Dermis blood vessel endothelial cell (primary cell): ENCODE measurements around the gene EXOSC7. TPM values are rescaled to one million over a fixed set of nuclear protein-coding genes. Genes with fewer than 3 reads are reported as not detected.
"Not testable (repeated sequence)": the region's sequence is repeated elsewhere in the genome, so short reads cannot be mapped to it uniquely, and the experiment has no call there.

ENCODE experiments used
- DNase-seq: peaks from one replicate; pipeline ENCODE4 v3.0.0; 2010
- total RNA-seq: library from RNA; depleted of rRNA; stranded (reverse); fragments of >200 nt; gene quantifications from 2 replicates; pipeline ENCODE4 v1.2.3, GENCODE V29; 2014

Gene EXOSC7
- total RNA-seq: 39.1 and 50.4 TPM in 2 replicates

DNA sequence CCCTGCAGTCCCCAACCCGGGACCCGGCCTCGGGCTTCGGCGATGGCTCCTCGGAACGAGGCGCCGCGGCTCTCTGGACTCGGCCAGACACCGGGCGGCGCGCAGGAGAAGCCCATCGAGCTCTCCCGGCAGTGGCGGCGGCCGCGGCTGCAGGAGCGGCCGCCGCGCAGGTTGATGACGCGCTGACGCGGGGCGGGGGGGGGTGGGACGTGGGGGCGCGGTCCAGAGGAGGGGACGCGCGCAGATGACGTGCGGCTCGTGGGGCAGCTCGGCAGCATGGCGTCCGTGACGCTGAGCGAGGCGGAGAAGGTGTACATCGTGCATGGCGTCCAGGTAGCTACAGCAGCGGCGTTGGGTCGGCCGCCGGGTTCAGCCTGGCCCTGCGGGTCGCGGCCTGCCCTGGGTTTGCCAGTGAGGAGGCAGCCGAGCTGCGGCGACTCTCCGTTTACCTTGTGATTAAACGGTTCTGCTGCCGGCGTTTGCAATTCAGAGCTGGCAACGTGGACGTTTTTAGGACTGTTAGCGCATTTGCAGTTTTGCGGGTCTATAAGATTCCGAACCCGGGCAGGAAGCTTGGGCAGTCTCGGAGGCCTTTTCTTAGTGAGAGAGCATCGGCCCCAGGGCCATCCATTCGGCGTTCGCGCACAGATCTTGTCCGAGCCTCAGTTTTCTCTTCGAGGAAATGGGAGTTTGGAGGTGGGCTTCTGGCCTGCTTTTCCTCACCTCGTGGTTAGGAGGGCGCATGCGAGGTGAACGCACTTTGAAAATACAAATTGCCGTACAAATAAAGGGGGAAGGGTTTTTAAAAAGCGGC, at the start of gene EXOSC7, which contains the start of gene ZDHHC3:
EXOSC7 (plus strand) TSS at position 243 of the 814 bp plus-strand sequence; CDS start at position 277, 34 bp downstream.
ZDHHC3 (minus strand) TSS at position 173 of the 814 bp plus-strand sequence. CDS start 16,738 bp downstream, outside the sequence.
- DNase-seq: peak; percentile 94

- DNase-seq: no peak
These were observed 49.1 kb upstream of the EXOSC7 start for GRCh38 chr3:44926921-44927320.

GRCh38 chr3:44927371-44927770, 48.7 kb upstream of the EXOSC7 start:
- no peak for DNase-seq

DNA sequence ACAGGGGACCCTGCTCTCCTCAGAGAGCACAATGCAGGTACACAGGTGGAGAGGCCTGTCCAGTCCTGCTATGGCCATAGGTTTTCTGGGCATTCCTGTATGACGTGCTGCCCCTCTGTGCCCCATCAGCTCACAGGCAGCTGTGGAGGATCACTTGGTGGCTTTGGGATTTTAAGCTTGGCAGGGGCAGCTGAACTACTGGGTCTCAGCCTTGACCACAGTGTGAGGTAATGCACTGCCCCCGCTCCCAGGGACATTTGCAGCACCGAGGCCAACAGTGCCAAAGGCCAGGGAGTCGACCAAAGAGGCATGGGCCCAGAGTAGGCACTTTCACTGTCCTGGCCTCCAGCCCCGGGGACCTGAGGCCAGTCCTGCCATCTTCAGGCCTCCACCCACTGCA, 46.3 kb upstream of the EXOSC7 start:
- DNase-seq: no peak

DNA sequence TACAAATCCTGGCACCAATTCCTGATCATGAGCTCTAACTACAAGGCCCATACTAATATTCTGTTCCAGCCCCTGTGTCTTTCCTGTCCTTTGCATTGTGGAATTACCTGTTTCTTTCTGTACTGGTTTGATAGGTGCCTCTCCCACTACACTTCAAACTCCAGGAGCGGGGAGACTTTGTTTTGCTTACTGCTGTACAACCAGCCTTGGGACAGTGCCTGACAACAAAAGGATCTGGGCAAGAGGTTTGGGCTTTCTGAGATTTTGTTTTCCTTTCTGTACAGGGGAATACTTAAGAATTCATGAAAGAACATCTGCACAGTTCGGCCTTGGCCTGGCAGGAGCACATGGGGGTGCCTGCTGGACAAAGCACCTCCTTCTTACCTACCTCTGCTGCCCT, 45.1 kb upstream of the EXOSC7 start:
- no peak for DNase-seq

DNA sequence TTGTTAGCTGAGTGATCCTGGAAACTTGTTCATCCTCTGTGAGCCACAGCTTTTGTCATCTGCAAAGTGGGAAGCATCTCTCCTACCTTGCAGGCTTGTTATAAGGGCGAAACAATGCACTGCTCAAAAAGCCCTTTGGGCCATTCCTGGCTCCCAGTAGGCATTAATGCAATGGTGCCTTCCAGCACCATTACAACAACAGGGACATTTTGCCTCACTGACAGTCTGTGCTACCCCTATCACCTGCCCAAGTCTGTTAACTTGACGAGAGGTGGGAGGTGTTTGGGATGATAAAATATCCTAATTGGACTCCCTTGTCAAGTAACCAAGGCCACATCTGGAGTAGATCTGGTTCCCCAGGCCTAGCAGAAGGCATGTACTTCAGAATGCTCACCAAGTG, 44.3 kb upstream of the EXOSC7 start:
- no peak for DNase-seq

- DNase-seq: peak; percentile 32
These were observed 43.8 kb upstream of the EXOSC7 start for GRCh38 chr3:44932271-44932670.

GRCh38 chr3:44932986-44933944, 42.8 kb upstream of the EXOSC7 start:
- peak; percentile 63 for DNase-seq

GRCh38 chr3:44939581-44940036, 36.4 kb upstream of the EXOSC7 start:
- peak; percentile 40 for DNase-seq

DNA sequence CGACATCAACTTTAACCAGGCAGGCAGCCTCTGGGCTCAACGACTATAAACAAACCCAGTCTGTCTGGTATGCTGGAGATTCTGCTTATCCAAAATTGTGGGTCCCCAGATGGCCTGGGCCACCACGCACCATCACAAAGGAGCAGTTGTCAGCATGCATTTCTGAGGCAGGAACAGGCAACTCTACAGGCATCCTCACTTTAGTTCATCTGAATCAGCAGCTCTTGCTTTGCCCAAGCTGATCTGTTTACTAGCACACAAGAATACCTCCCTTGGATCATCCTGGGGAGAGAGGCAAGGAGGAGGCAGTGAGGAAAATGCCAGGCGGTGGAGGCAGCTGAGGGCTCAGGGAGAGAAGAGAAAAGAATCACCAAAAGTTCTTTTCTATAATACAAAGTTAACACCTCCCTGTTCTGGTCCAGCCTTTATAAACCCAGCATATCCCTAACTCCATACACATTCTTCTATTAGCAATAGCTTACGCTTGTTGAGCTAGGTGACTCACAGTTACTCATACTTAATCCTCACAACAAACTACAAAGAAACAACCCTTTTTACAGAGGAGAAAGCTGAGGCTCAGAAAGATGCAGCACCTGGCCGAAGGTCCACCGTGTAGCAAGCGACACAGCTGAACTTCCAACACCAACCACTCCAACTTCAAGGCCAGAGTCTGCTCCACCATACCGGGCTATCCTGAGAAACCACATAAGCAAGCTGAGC, 33.7 kb upstream of the EXOSC7 start:
- DNase-seq: no peak

DNA sequence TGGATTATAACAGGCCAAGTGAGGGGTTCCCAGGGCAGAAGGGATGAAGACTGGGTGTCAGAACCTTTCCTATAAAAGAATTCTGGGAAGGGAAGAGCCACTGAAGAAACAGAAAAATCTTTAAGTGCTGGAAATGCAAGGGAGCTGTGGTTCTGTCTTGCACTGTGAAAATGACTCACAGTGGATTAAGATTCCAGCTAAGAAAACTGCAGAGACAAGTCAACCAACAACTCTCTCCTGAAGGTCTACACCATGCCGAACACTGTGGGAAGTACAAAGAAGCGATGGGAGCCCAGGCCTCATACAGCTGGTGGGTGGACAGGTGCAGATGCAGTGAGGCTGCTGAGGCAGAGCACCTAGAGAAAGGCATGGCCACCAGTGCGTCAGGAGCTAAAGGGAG, 27.8 kb upstream of the EXOSC7 start:
- DNase-seq: no peak

- DNase-seq: not testable (repeated sequence)
These were observed 26.3 kb upstream of the EXOSC7 start for GRCh38 chr3:44949770-44950169.

- no peak for DNase-seq
These were observed 25.7 kb upstream of the EXOSC7 start for GRCh38 chr3:44950275-44950734.

GRCh38 chr3:44952689-44953088, 23.4 kb upstream of the EXOSC7 start:
- DNase-seq: no peak

- DNase-seq: no peak
These were observed 21.7 kb upstream of the EXOSC7 start for GRCh38 chr3:44954304-44954703.

DNA sequence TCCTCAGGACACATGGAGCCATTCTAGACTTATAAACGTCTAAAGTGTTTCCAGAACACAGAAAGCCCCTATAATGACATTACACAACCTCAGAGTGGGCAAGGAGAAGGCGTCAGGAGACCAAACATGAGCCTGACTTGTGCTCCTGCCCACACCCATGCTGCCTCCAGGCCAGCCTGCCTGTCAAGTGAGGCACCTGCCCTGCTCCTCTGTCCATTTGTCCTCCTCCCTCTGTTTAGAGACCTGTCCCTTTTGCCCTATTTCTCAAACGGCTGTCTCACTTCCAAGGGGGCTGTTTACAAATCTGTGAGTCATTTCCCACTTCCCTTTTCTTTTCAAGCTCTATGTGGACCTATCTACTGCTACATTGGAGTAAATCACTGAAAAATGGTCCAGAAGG, 21.1 kb upstream of the EXOSC7 start:
- peak; percentile 73 for DNase-seq

DNA sequence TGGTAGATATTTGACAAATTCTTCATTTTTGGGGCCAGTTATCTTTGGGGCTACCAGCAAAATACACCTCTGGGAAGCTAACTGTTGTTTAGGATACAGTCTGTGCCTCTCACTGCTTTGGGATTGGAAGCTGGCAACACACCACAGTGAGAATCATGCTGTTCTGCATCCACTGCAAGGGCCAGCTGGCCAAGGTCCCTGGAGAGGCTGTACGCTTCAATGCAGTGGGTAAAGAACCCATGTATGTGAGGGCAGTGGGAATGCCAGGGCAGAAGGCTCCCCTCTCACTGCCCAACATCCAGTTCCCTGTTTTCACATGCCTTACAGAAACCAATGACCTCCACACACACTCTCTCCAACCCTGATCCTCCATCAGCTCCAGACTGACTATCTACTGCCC, 20.1 kb upstream of the EXOSC7 start:
- no peak for DNase-seq

GRCh38 chr3:44957986-44958385, 18.1 kb upstream of the EXOSC7 start:
- DNase-seq: no peak

- DNase-seq: no peak
These were observed 17.7 kb upstream of the EXOSC7 start for GRCh38 chr3:44958386-44958785.

DNA sequence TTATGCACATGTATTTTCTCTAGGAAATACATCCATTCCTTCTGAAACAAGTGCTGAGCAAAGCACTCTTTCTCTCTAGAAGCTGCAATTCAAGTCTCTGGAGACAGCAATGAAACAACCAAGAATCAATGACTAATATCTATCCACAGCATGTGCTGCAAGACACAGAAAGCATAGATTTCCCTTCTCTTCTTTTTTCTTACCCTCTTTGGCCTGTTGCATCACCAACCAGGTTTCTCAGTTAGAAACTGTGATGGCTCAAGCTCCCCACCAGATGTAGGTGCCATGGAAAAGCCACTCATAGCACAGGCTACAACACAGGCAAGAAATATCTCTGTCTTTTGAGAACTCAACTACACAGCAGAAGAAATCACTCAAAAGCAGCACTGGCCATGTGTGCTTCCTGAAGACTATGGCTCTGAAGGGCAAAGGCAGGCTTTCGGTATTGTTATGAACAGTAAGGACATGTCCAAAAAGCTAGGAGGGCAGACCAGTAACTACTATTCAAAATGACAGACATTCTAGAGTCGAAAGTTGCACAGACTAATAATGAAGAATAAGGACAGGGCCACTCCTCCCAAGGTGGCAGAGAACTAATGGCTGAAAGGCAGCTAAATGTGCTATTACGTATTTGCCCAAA, 15.5 kb upstream of the EXOSC7 start:
- no peak for DNase-seq

DNA sequence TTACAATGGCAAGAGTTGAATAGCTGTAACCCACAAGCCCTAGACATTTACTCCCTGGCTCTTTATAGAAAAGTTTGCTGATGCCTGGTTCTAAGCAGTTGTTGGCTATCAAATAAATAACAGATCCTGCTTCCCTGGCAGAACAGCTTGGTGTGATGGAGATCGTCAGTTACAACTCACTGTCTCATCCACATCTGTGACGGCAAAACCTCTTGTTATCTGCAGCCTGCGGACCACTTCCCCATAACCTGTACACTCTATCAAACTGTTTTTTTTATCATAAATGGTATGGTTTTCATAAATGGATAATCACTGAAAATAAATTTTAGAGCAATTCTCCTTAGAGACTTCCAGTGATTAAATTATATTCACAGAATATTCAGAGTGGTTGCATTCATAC, 14.2 kb upstream of the EXOSC7 start:
- DNase-seq: no peak
